ENCODE measurements around the gene MPP2. TPM values are rescaled to one million over a fixed set of nuclear protein-coding genes. Genes with fewer than 3 reads are reported as not detected.

MPP2 gene
- total and polyA plus RNA-seq, 2 of the 13 experiments (the other 11 are each of a cell fraction or from before 2014, with no cell fraction given), result 0.20 to 1.7 TPM

GRCh38 chr17:43832168-43832975 is 75.0 kb downstream of the MPP2 start (continued):
- TF ChIP-seq TBL1XR1 (IDR thresholded peaks at IDR 0.05; ENCODE audit: borderline replicate concordance, low read length, partially characterized antibody), result no peak
- no peak for TF ChIP-seq CREB3 (CRISPR knock-in tag; IDR thresholded peaks at IDR 0.05)
- no peak for TF ChIP-seq TARDBP (CRISPR knock-in tag; IDR thresholded peaks at IDR 0.05)
- TF ChIP-seq SAP130 (CRISPR knock-in tag; IDR thresholded peaks at IDR 0.05; ENCODE audit: low read depth), result no peak
- TF ChIP-seq GFI1 (CRISPR knock-in tag; IDR thresholded peaks at IDR 0.05; ENCODE audit: borderline replicate concordance), result no peak
- no peak for TF ChIP-seq ARNT2 (CRISPR knock-in tag; IDR thresholded peaks at IDR 0.05; ENCODE audit: low read depth)
- TF ChIP-seq TCF7L2 (IDR thresholded peaks at IDR 0.05; ENCODE audit: low read depth, low read length), result no peak
- TF ChIP-seq ZNF501 (CRISPR knock-in tag; IDR thresholded peaks at IDR 0.05), result 0 out of 2 replicates have a peak, but pooled peaks have one; percentile 36
- 0 out of 2 replicates have a peak, but pooled peaks have one; percentile 50 for TF ChIP-seq MZF1 (CRISPR knock-in tag; IDR thresholded peaks at IDR 0.05; ENCODE audit: borderline replicate concordance)
- peak; percentile 28; the same call in 1 of the 2 replicates for TF ChIP-seq ZFX (CRISPR knock-in tag; IDR thresholded peaks at IDR 0.05; ENCODE audit: low read depth)
- no peak for TF ChIP-seq ETV6 (CRISPR knock-in tag; conservative IDR thresholded peaks at IDR 0.05)
- TF ChIP-seq RBFOX2 (IDR thresholded peaks at IDR 0.05; ENCODE audit: low read depth, low read length), result no peak
- 0 out of 2 replicates have a peak, but pooled peaks have one; percentile 13 for TF ChIP-seq ZNF547 (CRISPR knock-in tag; IDR thresholded peaks at IDR 0.05)
- no peak for TF ChIP-seq CBX5 (CRISPR knock-in tag; IDR thresholded peaks at IDR 0.05; ENCODE audit: borderline replicate concordance)
- TF ChIP-seq SMC3 (IDR thresholded peaks at IDR 0.05; ENCODE audit: low read length), result no peak
- 0 out of 2 replicates have a peak, but pooled peaks have one; percentile 10 for TF ChIP-seq TFDP2 (CRISPR knock-in tag; IDR thresholded peaks at IDR 0.05)
- TF ChIP-seq ZNF660 (CRISPR knock-in tag; IDR thresholded peaks at IDR 0.05; ENCODE audit: borderline replicate concordance, low read depth), result no peak
- TF ChIP-seq HNRNPLL (IDR thresholded peaks at IDR 0.05; ENCODE audit: low read depth, low read length, poor library complexity, severe bottlenecking), result peak; percentile 28
- peak; percentile 47; the same call in 1 of the 2 replicates for TF ChIP-seq ZNF274 (CRISPR knock-in tag; IDR thresholded peaks at IDR 0.05)
- no peak for TF ChIP-seq ZFP36L1 (CRISPR knock-in tag; IDR thresholded peaks at IDR 0.05)
- TF ChIP-seq UBTF (CRISPR knock-in tag; IDR thresholded peaks at IDR 0.05), result 0 out of 2 replicates have a peak, but pooled peaks have one; percentile 22
- TF ChIP-seq REXO4 (CRISPR knock-in tag; IDR thresholded peaks at IDR 0.05; ENCODE audit: borderline replicate concordance), result no peak

Data from HepG2 (cell line).